ENCODE results near the gene TMIGD1.

The TMIGD1 gene

GRCh38 chr17:30326809-30327208 lies 7.0 kb downstream of the TMIGD1 start:
- no peak for DNase-seq

GRCh38 chr17:30324723-30325122 lies 9.1 kb downstream of the TMIGD1 start:
- no peak for DNase-seq

- DNase-seq: peak; percentile 61
Measured at GRCh38 chr17:30323895-30324319, 9.9 kb downstream of the TMIGD1 start.

- no peak for DNase-seq
Measured at GRCh38 chr17:30323262-30323894, 10.5 kb downstream of the TMIGD1 start.

GRCh38 chr17:30321314-30321713 lies 12.5 kb downstream of the TMIGD1 start:
- no peak for DNase-seq

- DNase-seq: no peak
Measured at GRCh38 chr17:30318155-30318554, 15.7 kb downstream of the TMIGD1 start.

- no peak for DNase-seq
Measured at GRCh38 chr17:30316736-30317135, 17.1 kb downstream of the TMIGD1 start.

- no peak for DNase-seq
Measured at GRCh38 chr17:30315106-30315505, 18.8 kb downstream of the TMIGD1 start.

- DNase-seq: no peak
Measured at GRCh38 chr17:30314474-30314873, 19.4 kb downstream of the TMIGD1 start.

- no peak for DNase-seq
Measured at GRCh38 chr17:30312226-30312625, 21.6 kb downstream of the TMIGD1 start.

GRCh38 chr17:30310562-30310961 lies 23.3 kb downstream of the TMIGD1 start:
- no peak for DNase-seq

- DNase-seq: peak; percentile 48
Measured at GRCh38 chr17:30309591-30309990, 24.3 kb downstream of the TMIGD1 start.

GRCh38 chr17:30308406-30308805 lies 25.5 kb downstream of the TMIGD1 start:
- DNase-seq: no peak

GRCh38 chr17:30304778-30305177 lies 29.1 kb downstream of the TMIGD1 start:
- no peak for DNase-seq

- no peak for DNase-seq
Measured at GRCh38 chr17:30302241-30302640, 31.6 kb downstream of the TMIGD1 start.

- DNase-seq: no peak
Measured at GRCh38 chr17:30300818-30301217, 33.0 kb downstream of the TMIGD1 start.

GRCh38 chr17:30299000-30299399 lies 34.9 kb downstream of the TMIGD1 start:
- no peak for DNase-seq

- no peak for DNase-seq
Measured at GRCh38 chr17:30297715-30298114, 36.1 kb downstream of the TMIGD1 start.

GRCh38 chr17:30296499-30297080 lies 37.3 kb downstream of the TMIGD1 start:
- no peak for DNase-seq

- peak; percentile 67 for DNase-seq
Measured at GRCh38 chr17:30292286-30292858, 41.5 kb downstream of the TMIGD1 start.

- DNase-seq: peak; percentile 87
Measured at GRCh38 chr17:30291543-30292285, 42.1 kb downstream of the TMIGD1 start, which contains the start of gene BLMH. Gene BLMH, minus strand, starts transcription at chr17:30291944. Its CDS starts 125 bp downstream, at chr17:30291819.

GRCh38 chr17:30290696-30291542 lies 42.9 kb downstream of the TMIGD1 start:
- peak; percentile 32 for DNase-seq

All from fibroblast of skin of back (primary cell).